B cell (primary cell): ENCODE data around the gene PTPRM. TPM values are rescaled to one million over a fixed set of nuclear protein-coding genes. Genes with fewer than 3 reads are reported as not detected.

Source experiments
- ATAC-seq: fragments of 200-7000 bp; cut with Tn5 transposase; one replicate; pipeline ENCODE4 v1.10.0; 2021; ENCODE audit warnings: low read depth, mild to moderate bottlenecking, moderate number of reproducible peaks, moderate library complexity
- CTCF ChIA-PET: fragments of 350-600 bp; sonication (Branson Sonifier 250); formaldehyde crosslinking; loops from one replicate; lab custom pipeline; 2021; ENCODE audit warnings: antibody characterized with exemption, inconsistent platforms; lab: Charles Lee
- POLR2A ChIA-PET: fragments of 350-600 bp; sonication (Branson Sonifier 250); formaldehyde crosslinking; loops from one replicate; lab custom pipeline; 2021; ENCODE audit warnings: antibody characterized with exemption; lab: Charles Lee
- DNase-seq: peaks from one replicate; pipeline ENCODE4 v3.0.0; 2013
- H2AFZ ChIP-seq: 2 replicates; pipeline ENCODE4 v1.6.1; 2012; ENCODE audit warnings: mild to moderate bottlenecking, low read depth, low read length; ENCODE audit not compliant: insufficient read depth, poor library complexity, severe bottlenecking
- H3K27ac ChIP-seq, 2 donors: 1 replicate in 1 of 2; 2 replicates in 1 of 2; pipeline ENCODE4 v1.5.1; 2012 to 2013; ENCODE audit warnings: low read length in 2 of 2, mild to moderate bottlenecking in 2 of 2, moderate library complexity in 1 of 2
- H3K27me3 ChIP-seq, 4 experiments: fragments of 200-600 bp in 1 of 4; sonication (generic) in 1 of 4; replicated peaks in 1 of 4; 1 replicate in 2 of 4; 2 replicates in 2 of 4; pipeline versions ENCODE4 v1.6.1 to v1.7.0; 2013 to 2016; ENCODE audit warnings: low read length in 3 of 4, mild to moderate bottlenecking in 2 of 4, mixed read lengths in 1 of 4, moderate library complexity in 1 of 4; ENCODE audit not compliant: insufficient read depth in 4 of 4, control insufficient read depth in 3 of 4; ENCODE audit errors: control extremely low read depth in 1 of 4
- H3K36me3 ChIP-seq, 2 experiments: replicated peaks in 1 of 2; 1 replicate in 1 of 2; 2 replicates in 1 of 2; pipeline versions ENCODE4 v1.6.1 to v1.7.1; 2013; ENCODE audit warnings: low read length in 1 of 2; ENCODE audit not compliant: insufficient read depth in 2 of 2, control insufficient read depth in 1 of 2; ENCODE audit errors: control extremely low read depth in 1 of 2, extremely low read depth in 1 of 2
- H3K4me1 ChIP-seq, 2 donors: fragments of 200-600 bp in 1 of 2; sonication (generic) in 1 of 2; 1 replicate in 1 of 2; 2 replicates in 1 of 2; pipeline versions ENCODE4 v1.5.1 to v1.6.1; 2013 to 2017; ENCODE audit warnings: low read length in 2 of 2; ENCODE audit not compliant: control insufficient read depth in 2 of 2, insufficient read depth in 2 of 2
- H3K4me2 ChIP-seq: replicated peaks from 2 replicates; pipeline ENCODE3; 2012; ENCODE audit warnings: mild to moderate bottlenecking, low read depth, low read length; ENCODE audit not compliant: poor library complexity, severe bottlenecking
- H3K4me3 ChIP-seq, 5 experiments: fragments of 200-600 bp in 1 of 5; sonication (generic) in 1 of 5; 1 replicate in 3 of 5; 2 replicates in 2 of 5; pipeline versions ENCODE4 v1.5.1 to v1.7.0; 2011 to 2016; ENCODE audit warnings: low read length in 4 of 5, mild to moderate bottlenecking in 4 of 5, low read depth in 2 of 5, control low read depth in 1 of 5, moderate library complexity in 1 of 5; ENCODE audit not compliant: insufficient read depth in 1 of 5; ENCODE audit errors: control extremely low read depth in 1 of 5, extremely low read depth in 1 of 5
- H3K79me2 ChIP-seq: fragments of 200-600 bp; sonication (generic); one replicate; pipeline ENCODE4 v1.6.0; 2016; ENCODE audit warnings: low read length; ENCODE audit not compliant: control insufficient read depth, insufficient read depth
- H3K9ac ChIP-seq: fragments of 200-600 bp; sonication (generic); 2 replicates; pipeline ENCODE4 v1.6.1; 2017; ENCODE audit warnings: mild to moderate bottlenecking, low read length, moderate library complexity
- H3K9me3 ChIP-seq, 3 donors: one replicate each; pipeline versions ENCODE4 v1.6.1 to v1.7.1; 2013; ENCODE audit warnings: low read length in 2 of 3; ENCODE audit not compliant: control insufficient read depth in 2 of 3, insufficient read depth in 1 of 3; ENCODE audit errors: control extremely low read depth in 1 of 3
- H4K20me1 ChIP-seq: 2 replicates; pipeline ENCODE4 v1.6.0; 2012; ENCODE audit warnings: mild to moderate bottlenecking, low read length; ENCODE audit not compliant: insufficient read depth, control insufficient read depth, poor library complexity, severe bottlenecking
- H3K27ac Mint-ChIP-seq: one replicate; pipeline ENCODE4 v1.8.0; 2021; ENCODE audit warnings: mixed read lengths
- H3K27me3 Mint-ChIP-seq: one replicate; pipeline ENCODE4 v1.8.0; 2021; ENCODE audit warnings: mixed read lengths
- H3K4me1 Mint-ChIP-seq: one replicate; pipeline ENCODE4 v1.8.0; 2021; ENCODE audit warnings: mixed read lengths
- H3K4me3 Mint-ChIP-seq: one replicate; pipeline ENCODE4 v1.8.0; 2021; ENCODE audit warnings: mixed read lengths
- H3K9me3 Mint-ChIP-seq: one replicate; pipeline ENCODE4 v1.8.0; 2022; ENCODE audit warnings: mixed read lengths; ENCODE audit not compliant: insufficient read depth
- CTCF ChIP-seq: fragments of 200-600 bp; IDR thresholded peaks from one replicate; pipeline ENCODE4 v1.8.0; 2022; ENCODE audit warnings: antibody characterized with exemption, mild to moderate bottlenecking
- EZH2 ChIP-seq: IDR thresholded peaks from 2 replicates; pipeline ENCODE4 v1.6.1; 2012; ENCODE audit warnings: borderline replicate concordance, low read depth, mild to moderate bottlenecking, moderate library complexity, low read length; ENCODE audit not compliant: insufficient read depth, poor library complexity, severe bottlenecking
- WGBS: methylation state at CpG from one replicate; pipeline ENCODE4 v1.1.5; 2013; ENCODE audit warnings: missing lambda C conversion rate; ENCODE audit not compliant: insufficient coverage; 5-methylcytosine and 5-hydroxymethylcytosine counted together
- intact Hi-C: fragments of 100-400 bp; cut with micrococcal nuclease; formaldehyde crosslinking; loops from one replicate; pipeline ENCODE4 v1.10.0; 2022
- polyA plus RNA-seq: library from polyadenylated mRNA; depleted of rRNA; stranded (reverse); fragments of >200 nt; gene quantifications from 2 replicates; pipeline ENCODE4 v1.2.3, GENCODE V29; 2012
- total RNA-seq, 2 donors: library from RNA; stranded (reverse); fragments of 120-200 nt in 1 of 2; gene quantifications; 1 replicate in 1 of 2; 2 replicates in 1 of 2; pipeline versions ENCODE4 v1.2.3 to v1.2.4, GENCODE V29; 2013 to 2022

Gene PTPRM
- total and polyA plus RNA-seq, 2 donors (not counting 1 experiment from before 2014, with no cell fraction given) = 0.20 to 0.89 TPM

GRCh38 chr18:7623681-7624080 is 56.6 kb downstream of the PTPRM start:
- ChIA-PET CTCF (no interaction called here), POLR2A (no interaction called here)
- no peaks in the 10 kb centered on the region for H3K27me3 ChIP-seq
- H2AFZ ChIP-seq = no peak overlapping the region
- no peak for ATAC-seq
- H3K36me3 ChIP-seq = no peaks in the 10 kb centered on the region
- no peaks in the 10 kb centered on the region for H3K9me3 Mint-ChIP-seq
- no peaks in the 10 kb centered on the region for H3K4me1 ChIP-seq
- TF ChIP-seq EZH2 = no peak
- TF ChIP-seq CTCF = no peak
- no CpG with 5 or more reads among the region's 1 CpG for WGBS
- no peaks in the 10 kb centered on the region for H3K9me3 ChIP-seq
- no peak overlapping the region for H3K4me3 ChIP-seq
- H3K27ac Mint-ChIP-seq = no peak overlapping the region
- H4K20me1 ChIP-seq = no peaks in the 10 kb centered on the region
- no peak overlapping the region for H3K27ac ChIP-seq
- intact Hi-C loops = no loop called here
- H3K9ac ChIP-seq = no peak overlapping the region
- no peaks in the 10 kb centered on the region for H3K4me1 Mint-ChIP-seq
- no peak overlapping the region for H3K4me2 ChIP-seq
- DNase-seq = no peak
- no peaks in the 10 kb centered on the region for H3K79me2 ChIP-seq
- no peaks in the 10 kb centered on the region for H3K27me3 Mint-ChIP-seq
- no peak overlapping the region for H3K4me3 Mint-ChIP-seq

GRCh38 chr18:7624697-7625096 is 57.6 kb downstream of the PTPRM start:
- ChIA-PET POLR2A (no interaction called here), CTCF (no interaction called here)
- WGBS = 92% methylated on average over 5 of the region's 6 CpGs
- no peaks in the 10 kb centered on the region for H4K20me1 ChIP-seq
- H3K9me3 ChIP-seq = no peaks in the 10 kb centered on the region
- Mint-ChIP-seq H3K4me1 (no peaks in the 10 kb centered on the region), H3K27ac (no peak overlapping the region), H3K27me3 (no peaks in the 10 kb centered on the region), H3K4me3 (no peak overlapping the region), H3K9me3 (no peaks in the 10 kb centered on the region)
- H3K4me1 ChIP-seq = no peaks in the 10 kb centered on the region
- no peak overlapping the region for H3K27ac ChIP-seq
- ATAC-seq = no peak
- H3K27me3 ChIP-seq = no peaks in the 10 kb centered on the region
- H3K4me2 ChIP-seq = no peak overlapping the region
- no peak overlapping the region for H2AFZ ChIP-seq
- H3K36me3 ChIP-seq = no peaks in the 10 kb centered on the region
- DNase-seq = no peak
- TF ChIP-seq CTCF (no peak), EZH2 (no peak)
- H3K9ac ChIP-seq = no peak overlapping the region
- H3K4me3 ChIP-seq = no peak overlapping the region
- H3K79me2 ChIP-seq = no peaks in the 10 kb centered on the region
- intact Hi-C loops = no loop called here
